ENCODE data around the gene GPD1L. TPM values are rescaled to one million over a fixed set of nuclear protein-coding genes. Genes with fewer than 3 reads are reported as not detected.

GPD1L gene
- total RNA-seq, 3 donors from 2014 or later: 56.3 to 66.6 (median 58.3) TPM

GRCh38 chr3:32098528-32098927 lies 7.9 kb upstream of the GPD1L start:
- no peaks in the 10 kb centered on the region for H3K4me1 ChIP-seq
- intact Hi-C loops (cut with DNase I; ENCODE audit: low total_unique reads): no loop called here
- H3K4me3 ChIP-seq: no peak overlapping the region
- no peak overlapping the region for H3K27ac ChIP-seq
- TF ChIP-seq CTCF (IDR thresholded peaks at IDR 0.05): no peak
- no peak for TF ChIP-seq POLR2A (IDR thresholded peaks at IDR 0.05)
- no peak for TF ChIP-seq POLR2AphosphoS5 (IDR thresholded peaks at IDR 0.05)
- H3K27me3 ChIP-seq: no peaks in the 10 kb centered on the region
- no peak for DNase-seq (ENCODE audit: low spot score in 2 of 2)
- H3K36me3 ChIP-seq: no peaks in the 10 kb centered on the region
- peaks cover 11 to 20% of the 10 kb centered on the region in 2 donors for H3K9me3 ChIP-seq

DNA sequence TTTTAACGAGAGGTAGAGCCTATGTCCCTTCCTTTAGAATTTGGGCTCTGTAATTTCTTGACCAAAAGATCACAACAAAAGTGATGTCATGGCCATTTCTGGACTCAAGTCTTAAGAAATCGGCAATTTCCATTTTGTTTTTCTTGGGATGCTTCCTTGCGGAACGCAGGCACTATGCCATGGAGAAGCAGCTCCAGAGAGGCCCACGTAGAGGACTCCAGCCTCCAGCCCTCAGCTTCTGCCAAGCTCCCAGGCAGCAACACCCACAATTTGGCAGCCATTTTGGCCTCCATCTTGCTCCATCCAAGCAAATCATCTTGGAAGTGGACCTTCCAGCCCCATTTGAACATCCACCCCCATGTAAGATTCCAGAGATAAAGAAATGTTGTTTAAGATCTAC lies 6.0 kb upstream of the GPD1L start:
- peaks cover 11 to 20% of the 10 kb centered on the region in 2 donors for H3K9me3 ChIP-seq
- TF ChIP-seq CTCF (IDR thresholded peaks at IDR 0.05): no peak
- TF ChIP-seq POLR2AphosphoS5 (IDR thresholded peaks at IDR 0.05): no peak
- TF ChIP-seq POLR2A (IDR thresholded peaks at IDR 0.05): no peak
- H3K4me3 ChIP-seq: no peak overlapping the region
- intact Hi-C loops (cut with DNase I; ENCODE audit: low total_unique reads): no loop called here
- no peaks in the 10 kb centered on the region for H3K27me3 ChIP-seq
- no peak overlapping the region for H3K27ac ChIP-seq
- no peaks in the 10 kb centered on the region for H3K36me3 ChIP-seq
- no peak for DNase-seq (ENCODE audit: low spot score in 2 of 2)
- H3K4me1 ChIP-seq: no peaks in the 10 kb centered on the region

DNA sequence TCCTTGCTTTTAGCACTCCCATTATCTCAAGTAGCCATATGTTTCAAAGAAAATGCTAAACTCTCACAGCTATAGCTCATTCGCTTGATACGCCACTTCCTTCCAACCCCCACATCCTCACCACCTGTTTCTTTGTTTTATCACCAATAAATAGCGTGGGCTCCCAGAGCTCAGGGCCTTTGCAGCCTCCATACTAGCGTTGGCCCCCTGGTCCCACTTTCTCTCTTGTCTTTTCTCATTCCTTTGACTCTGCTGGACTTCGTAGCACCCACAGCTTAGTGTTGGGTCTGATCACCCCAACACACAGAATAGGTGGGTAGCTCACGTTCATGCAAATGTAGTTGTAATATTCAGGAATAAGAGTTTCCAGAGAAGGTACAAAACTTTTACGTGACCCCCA lies 4.1 kb upstream of the GPD1L start:
- intact Hi-C loops (cut with DNase I; ENCODE audit: low total_unique reads): no loop called here

GRCh38 chr3:32104492-32104891 lies 1.9 kb upstream of the GPD1L start:
- Histone ChIP-seq H3K4me1 (peaks cover 0 to 14% of the 10 kb centered on the region in 2 donors), H3K36me3 (no peaks in the 10 kb centered on the region), H3K4me3 (no peak overlapping the region), H3K9me3 (peaks cover 11 to 20% of the 10 kb centered on the region in 2 donors), H3K27me3 (no peaks in the 10 kb centered on the region), H3K27ac (no peak overlapping the region)
- intact Hi-C loops (cut with DNase I; ENCODE audit: low total_unique reads): no loop called here
- no peak for TF ChIP-seq CTCF (IDR thresholded peaks at IDR 0.05)
- no peak for TF ChIP-seq POLR2A (IDR thresholded peaks at IDR 0.05)
- TF ChIP-seq POLR2AphosphoS5 (IDR thresholded peaks at IDR 0.05): no peak
- DNase-seq (ENCODE audit: low spot score in 2 of 2): no peak

More for the DNA sequence above, 4.1 kb upstream of the GPD1L start:
- Histone ChIP-seq H3K9me3 (peaks cover 11 to 20% of the 10 kb centered on the region in 2 donors), H3K27me3 (no peaks in the 10 kb centered on the region), H3K4me1 (no peaks in the 10 kb centered on the region), H3K36me3 (no peaks in the 10 kb centered on the region), H3K27ac (no peak overlapping the region), H3K4me3 (no peak overlapping the region)
- no peak for DNase-seq (ENCODE audit: low spot score in 2 of 2)
- no peak for TF ChIP-seq POLR2AphosphoS5 (IDR thresholded peaks at IDR 0.05)
- TF ChIP-seq CTCF (IDR thresholded peaks at IDR 0.05): no peak
- TF ChIP-seq POLR2A (IDR thresholded peaks at IDR 0.05): no peak

GRCh38 chr3:32105291-32106131 lies 909 bp upstream of the GPD1L start:
- Histone ChIP-seq H3K36me3 (no peaks in the 10 kb centered on the region), H3K27me3 (no peaks in the 10 kb centered on the region), H3K4me1 (peaks cover 0 to 14% of the 10 kb centered on the region in 2 donors), H3K4me3 (peak overlapping the region in 2 of 3 donors; percentile 88 to 94), H3K27ac (peak overlapping the region; percentile 69 to 83), H3K9me3 (peaks cover 11 to 20% of the 10 kb centered on the region in 2 donors)
- TF ChIP-seq POLR2A (IDR thresholded peaks at IDR 0.05): no peak
- no peak for TF ChIP-seq CTCF (IDR thresholded peaks at IDR 0.05)
- no peak for TF ChIP-seq POLR2AphosphoS5 (IDR thresholded peaks at IDR 0.05)
- no peak for DNase-seq (ENCODE audit: low spot score in 2 of 2)
- intact Hi-C loops (cut with DNase I; ENCODE audit: low total_unique reads): no loop called here
